ENCODE measurements around the gene ABCF3.

ABCF3 gene

DNA sequence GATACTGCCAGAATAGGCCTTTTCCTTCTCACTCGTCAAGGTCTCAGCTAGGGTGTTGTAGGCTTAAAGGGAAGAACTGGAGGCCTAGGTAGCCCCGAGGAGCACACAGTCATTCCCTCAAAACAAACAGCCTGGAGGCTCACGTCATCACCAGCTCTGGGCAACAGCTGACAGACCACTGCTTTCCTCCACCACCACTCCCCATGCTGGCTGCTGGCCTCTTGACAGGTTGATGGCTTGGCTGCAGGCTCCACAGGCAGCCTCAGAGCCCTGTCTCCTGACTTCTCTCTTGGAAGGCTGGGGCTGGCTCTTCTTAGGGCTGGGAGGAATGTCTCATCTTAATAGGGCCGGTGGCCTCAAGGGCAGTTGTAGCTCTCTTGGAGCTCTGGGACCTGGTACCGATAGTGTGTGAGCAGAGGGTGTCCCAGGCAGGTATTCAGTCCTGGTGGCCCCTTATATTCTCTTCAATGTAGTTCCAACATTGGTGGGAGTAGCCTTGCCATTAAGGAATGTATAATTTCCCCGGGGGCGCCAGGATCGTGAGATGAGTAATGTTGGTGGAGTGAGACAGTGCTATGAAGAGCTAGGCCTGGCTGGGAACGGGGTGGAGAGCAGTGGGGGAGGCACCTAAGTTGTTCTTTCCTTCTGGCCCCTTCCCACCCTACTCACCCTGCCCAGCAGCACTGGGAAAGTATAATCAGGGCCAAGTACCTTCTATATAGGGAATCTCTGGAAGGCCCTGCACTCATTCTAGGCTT, 17.5 kb upstream of the ABCF3 start:
- no peak for DNase-seq

DNA sequence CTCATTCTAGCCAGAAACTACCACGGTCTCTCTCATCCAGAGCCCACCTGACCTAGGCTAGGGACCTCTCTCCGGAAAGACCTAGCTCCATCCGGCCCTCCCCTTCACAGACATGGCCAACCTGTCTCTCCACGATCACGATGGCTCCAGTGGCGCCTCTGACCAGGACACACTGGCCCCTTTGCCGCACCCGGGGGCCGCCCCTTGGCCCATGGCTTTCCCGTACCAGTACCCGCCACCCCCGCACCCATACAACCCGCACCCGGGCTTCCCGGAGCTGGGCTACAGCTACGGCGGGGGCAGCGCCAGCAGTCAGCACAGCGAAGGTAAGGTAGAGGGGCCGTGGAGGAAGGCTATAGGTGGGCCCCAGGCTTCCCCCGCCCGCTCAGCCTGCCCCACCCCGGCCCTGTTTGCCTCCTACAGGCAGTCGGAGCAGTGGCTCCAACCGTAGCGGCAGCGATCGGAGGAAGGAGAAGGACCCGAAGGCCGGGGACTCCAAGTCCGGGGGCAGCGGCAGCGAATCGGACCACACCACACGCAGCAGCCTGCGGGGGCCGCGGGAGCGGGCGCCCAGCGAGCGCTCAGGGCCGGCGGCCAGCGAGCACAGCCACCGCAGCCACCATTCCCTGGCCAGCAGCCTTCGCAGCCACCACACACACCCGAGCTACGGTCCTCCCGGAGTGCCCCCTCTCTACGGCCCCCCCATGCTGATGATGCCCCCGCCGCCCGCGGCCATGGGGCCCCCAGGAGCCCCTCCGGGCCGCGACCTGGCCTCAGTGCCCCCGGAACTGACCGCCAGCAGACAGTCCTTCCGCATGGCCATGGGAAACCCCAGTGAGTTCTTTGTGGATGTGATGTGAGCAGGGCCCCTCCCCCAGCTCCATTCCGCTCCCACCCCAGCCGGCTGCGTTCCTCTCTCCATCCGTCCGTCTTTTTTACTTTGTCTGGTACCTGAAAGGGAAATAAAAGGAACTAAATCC, 15.8 kb upstream of the ABCF3 start:
- no peak for DNase-seq

DNA sequence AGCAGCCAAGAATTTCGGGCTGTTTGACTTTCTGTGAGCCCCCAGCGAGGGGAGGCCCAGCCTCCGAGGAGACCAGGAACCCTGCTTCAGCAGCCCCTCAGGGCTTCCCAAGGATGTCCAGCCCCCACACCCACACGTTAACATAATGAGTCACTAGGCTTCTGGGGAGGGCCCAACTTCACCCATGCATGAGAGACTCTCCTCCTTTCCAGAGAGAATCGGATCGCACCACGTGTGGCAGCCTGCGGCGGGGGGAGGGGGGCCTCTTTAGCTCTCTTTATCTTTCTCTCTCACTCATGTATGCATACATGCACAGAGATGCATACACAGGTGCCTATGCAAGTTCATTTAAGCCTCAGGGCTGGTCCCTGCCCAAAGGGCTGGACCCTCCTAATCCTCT, 14.4 kb upstream of the ABCF3 start:
- no peak for DNase-seq

DNA sequence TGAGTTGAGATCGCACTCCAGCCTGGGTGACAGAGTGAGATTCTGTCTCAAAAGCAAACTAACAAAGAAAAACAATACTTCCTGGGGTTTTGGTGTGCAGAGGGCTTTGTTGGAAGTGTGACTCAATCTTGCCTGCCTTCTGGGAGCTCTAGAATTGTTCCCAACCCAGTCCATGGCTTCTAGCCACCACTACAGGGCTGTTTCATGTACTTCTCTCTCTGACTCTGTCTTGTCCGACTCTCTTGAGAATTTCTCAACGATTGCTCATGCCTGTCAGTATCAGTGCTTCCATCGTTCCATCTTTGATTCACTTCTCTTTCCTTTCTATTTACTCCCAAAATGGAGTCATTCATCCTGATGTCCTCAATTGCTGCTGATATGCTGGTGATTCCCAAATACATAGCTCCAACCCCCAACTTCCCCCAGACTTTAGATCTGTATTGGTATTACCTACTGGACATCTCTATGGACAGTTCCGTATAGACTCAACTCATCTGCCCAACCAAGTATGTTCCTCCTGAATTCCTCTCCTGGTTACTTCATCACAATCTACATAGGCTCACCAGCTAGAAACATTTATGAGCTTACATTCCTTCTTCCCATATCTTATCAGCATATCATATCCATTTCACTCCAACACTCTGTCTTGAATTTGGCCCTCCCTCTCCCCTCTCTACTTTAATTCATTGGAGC, 13.2 kb upstream of the ABCF3 start:
- no peak for DNase-seq

DNA sequence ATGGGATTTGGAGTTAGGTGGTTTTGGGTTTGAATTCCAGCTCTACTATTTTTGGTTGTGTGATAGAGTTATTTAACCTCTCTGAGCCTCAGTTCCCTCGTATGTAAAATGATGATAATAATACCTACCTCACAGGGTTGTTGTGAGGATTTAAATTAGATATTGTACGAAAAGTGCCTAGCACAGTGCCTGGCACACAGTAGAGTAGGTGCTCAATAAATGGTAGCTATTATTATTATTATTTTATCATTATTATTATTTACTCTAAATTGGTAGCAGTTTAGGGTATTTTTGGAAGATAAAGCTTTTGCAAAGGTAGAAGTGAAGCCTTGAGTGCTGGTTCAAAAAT, 12.7 kb upstream of the ABCF3 start:
- DNase-seq: no peak

DNA sequence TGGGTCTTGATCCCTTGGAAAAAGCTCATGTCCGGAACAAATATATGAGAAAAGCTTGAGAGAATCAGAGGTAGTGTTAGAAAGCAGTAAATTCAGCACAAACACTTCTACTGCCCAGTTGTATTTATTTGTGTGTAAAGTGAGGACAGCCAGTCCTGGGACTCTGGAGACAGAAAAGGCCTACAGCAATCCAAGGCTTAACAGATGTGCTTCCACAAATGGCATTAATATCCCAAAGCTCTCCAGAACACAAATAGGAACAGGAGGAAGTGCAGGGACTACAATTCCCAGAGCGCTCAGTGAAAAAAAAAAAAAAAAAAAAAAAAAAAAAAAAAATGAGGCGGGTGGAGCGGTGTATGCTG, 11.7 kb upstream of the ABCF3 start:
- no peak for DNase-seq

DNA sequence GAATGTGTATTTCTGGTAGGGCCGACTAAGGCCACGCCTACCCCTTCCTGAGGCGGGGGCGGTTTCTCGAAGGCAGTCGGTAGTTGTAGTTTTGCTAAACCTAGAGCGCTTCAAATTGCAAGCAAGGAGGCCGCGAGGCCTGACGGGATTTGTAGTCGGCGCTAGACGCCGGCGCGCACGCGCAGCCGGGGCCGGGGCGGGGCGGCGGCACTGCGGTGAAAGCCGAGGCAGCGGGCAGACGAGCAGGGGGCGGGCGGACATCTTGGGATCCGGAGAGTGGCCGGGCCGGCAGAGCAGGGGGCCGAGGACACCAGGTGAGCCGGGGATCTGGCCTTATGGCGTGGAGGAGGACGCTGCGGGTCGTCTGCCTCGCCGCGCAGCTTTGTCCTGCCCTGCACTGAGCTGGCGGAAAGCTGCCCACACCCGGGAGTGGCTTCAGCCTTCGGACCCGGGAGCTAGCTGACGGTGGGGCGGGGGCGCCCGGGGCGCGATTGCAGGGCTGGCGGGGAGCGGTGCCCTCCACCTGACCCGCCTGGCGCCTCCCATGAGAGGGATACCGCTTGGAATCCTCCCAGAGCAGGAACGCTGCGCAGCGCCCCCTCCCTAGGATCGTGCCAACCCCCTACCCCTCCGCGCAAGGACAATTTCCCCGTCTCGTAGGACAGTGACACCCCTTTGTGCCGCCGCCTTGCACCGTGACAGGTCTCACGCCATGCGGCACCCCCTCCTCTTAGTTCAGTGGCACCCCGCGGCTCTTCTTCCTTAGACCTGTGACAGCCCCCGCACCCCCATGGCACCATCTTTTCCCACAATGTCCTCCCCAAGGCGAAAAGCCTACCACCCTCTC, 11.1 kb upstream of the ABCF3 start, which contains the start of gene AP2M1:
TSS of gene AP2M1 (plus strand) at position 210 of the 847 bp plus-strand sequence. CDS start 2,139 bp downstream, outside the sequence.
- peak; percentile 99 to 100 for DNase-seq

DNA sequence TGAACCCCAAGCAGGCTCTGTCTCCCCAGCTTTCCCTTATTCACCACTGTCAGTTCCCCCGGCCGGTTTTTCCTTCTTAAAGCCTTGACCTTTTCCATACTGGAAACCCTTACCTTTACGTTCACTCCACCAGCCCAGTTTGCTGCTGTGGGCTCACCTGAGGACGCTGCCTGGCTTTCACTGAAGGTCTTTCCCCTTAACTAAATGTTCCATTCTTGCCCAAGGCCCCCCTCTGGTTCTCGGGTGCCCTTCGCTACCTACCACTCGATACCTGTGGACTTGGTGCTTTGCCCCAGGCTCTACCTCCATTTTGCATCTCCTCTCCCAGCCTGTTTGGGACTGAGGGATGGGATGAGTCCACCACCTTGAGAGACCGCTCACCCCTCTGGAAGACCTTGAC, 10.5 kb upstream of the ABCF3 start:
- DNase-seq: no peak

DNA sequence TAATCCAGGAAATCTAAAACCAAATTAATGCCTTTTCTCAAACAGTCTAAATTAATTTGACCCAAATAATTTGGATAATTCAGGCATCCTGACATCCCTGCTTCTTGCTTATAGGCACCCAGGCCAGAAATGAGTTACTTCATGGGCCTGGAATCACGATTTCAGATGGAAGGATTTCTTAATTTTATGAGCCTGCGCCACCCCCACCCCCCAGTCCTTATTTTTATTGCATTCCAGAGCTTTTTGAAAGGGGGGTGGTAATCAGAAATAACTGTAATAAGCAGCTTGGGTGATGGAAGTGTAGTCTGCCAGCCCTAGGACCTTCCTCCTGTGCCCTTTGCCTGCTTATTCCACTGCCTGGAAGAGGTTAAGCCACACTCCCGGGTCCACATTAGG, 10.0 kb upstream of the ABCF3 start:
- no peak for DNase-seq

DNA sequence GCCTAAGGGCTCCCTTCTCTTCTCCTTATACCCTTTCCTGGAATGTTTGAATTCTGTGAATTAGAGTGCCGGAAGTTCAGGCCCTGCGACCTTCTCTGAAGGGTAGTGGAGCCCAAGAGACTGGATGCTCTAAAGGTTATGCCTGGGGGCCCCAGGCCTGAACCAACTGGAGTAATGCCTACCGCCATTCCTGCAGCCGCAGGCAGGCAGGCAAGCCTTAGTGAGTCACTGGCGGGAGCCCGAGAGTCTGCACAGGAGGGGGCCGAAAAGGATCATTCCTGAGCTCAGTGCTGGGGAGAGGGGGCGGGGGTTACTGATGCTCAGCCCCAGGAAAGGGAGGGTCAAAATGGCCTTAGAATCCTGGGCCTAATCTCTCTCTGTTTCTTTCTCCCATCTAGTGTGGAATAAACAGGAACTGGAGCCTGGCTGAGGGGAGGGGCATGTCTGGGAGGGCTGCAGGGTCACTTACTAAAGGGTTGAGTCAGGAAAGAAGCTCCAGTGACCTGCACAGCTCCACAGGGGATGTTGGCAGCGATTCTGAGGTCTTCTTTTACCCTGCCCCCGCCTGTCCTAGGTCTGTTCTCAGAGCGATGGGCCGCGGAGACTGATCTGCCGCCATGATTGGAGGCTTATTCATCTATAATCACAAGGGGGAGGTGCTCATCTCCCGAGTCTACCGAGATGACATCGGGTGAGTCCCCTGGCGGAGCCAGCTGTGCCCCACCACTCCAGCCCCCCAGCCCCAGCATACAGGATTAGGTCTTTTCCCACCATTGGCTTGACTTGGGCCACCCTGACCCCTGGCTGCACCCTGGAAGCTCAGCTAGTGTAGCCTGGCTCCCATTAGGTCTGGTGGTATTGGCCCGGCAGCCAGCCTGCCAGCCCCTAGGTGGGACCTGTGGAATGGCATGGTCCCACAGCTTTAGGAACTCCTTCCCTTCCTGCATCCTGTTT, 9.3 kb upstream of the ABCF3 start:
- peak in 1 of 2 experiments; percentile 31 for DNase-seq

DNA sequence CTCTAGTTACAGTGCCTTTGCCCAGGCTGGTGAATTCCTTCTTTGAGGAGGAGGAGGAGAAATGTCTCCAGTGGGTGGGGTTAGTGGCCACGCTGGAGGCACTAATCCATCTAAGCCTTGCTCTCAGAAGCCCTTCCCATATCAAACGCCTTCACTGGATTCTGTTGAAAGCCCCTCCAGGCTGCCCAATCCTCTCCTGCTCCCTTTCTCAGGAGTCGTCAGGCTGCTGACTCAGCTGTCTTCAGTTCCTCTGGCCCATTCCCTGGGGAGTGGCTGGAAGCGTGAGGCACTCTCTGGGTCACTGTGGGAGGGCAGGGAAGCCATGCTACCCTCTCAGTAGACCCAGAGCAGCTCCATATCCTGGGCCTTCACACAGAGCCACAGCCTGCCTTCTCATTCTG, 8.7 kb upstream of the ABCF3 start:
- no peak for DNase-seq

DNA sequence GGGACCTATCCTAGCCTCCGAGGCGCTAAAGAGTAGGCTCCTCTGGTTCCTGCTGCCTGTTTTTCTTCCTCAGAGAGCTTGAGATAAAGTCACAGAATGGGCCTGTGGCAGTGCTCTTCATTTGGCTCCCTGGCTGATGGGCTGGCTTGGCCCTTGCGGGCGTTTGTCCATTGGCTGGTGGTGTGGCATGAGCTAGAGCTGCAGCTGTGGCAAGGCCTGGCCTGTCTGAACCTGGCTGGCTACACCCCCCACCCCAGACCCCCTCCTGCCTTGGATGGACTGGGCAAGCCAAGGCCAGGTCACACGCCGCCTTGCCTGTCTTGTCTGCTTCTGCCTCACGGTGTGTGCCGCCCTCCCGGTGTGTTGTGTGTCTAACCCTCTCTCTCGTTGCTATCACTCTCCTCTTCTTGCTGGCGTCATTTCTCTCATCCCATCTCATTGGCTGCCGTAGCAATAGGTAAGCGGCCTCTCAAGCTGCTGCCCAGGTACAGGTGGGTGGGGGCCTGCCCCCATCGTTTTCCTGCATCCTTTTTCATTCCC, 8.2 kb upstream of the ABCF3 start:
- DNase-seq: no peak

DNA sequence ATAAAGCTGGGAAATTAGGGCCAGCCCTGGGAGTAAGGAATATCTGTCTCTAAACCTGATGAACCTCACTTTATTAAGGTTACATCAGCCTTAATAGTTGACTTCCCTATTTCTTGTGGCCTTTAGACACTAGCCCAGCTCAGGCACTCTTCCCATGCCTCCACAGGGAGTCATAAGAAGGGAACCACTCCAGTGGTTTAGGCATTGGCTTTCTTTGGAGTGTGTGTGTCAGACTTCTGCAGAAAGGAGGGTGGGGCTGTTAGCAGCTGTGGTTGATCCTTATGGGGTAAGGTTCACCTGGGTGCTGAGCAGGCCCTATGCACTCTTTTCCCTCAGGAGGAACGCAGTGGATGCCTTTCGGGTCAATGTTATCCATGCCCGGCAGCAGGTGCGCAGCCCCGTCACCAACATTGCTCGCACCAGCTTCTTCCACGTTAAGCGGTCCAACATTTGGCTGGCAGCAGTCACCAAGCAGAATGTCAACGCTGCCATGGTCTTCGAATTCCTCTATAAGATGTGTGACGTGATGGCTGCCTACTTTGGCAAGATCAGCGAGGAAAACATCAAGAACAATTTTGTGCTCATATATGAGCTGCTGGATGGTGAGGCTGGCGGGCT, 7.4 kb upstream of the ABCF3 start:
- no peak for DNase-seq

DNA sequence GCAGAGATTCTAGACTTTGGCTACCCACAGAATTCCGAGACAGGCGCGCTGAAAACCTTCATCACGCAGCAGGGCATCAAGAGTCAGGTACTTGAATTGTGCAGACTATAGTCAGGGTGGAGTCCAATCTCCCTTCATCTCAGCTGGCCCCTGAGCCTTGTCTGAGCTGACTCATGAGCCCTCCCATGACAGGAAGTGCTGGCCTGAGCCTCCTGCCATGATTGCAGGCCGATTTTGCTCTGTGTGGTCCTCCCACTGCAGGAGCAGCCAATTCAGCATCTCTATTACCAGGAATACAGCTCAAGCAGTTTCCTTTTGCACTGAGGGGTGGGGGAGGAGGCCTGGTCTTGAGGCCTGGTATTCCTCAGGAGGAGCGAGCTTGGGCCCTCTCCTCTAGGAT, 5.8 kb upstream of the ABCF3 start:
- no peak for DNase-seq

DNA sequence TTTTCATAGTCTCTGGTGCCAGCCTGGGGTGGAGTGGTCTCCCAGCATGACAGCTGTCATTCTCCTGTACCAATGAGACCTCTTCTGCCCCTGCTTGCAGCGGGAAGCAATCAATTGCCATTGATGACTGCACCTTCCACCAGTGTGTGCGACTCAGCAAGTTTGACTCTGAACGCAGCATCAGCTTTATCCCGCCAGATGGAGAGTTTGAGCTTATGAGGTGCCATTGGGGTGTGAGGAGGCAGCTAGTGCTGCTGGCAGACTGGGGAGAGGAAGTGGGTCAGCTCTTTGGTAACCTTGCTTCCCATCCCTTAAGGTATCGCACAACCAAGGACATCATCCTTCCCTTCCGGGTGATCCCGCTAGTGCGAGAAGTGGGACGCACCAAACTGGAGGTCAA, 4.4 kb upstream of the ABCF3 start:
- no peak for DNase-seq

DNA sequence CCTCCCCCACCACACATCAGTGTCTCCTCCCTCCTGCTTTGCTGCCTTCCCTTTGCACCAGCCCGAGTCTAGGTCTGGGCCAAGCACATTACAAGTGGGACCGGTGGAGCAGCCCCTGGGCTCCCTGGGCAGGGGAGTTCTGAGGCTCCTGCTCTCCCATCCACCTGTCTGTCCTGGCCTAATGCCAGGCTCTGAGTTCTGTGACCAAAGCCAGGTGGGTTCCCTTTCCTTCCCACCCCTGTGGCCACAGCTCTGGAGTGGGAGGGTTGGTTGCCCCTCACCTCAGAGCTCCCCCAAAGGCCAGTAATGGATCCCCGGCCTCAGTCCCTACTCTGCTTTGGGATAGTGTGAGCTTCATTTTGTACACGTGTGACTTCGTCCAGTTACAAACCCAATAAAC, 2.3 kb upstream of the ABCF3 start:
- no peak for DNase-seq

DNA sequence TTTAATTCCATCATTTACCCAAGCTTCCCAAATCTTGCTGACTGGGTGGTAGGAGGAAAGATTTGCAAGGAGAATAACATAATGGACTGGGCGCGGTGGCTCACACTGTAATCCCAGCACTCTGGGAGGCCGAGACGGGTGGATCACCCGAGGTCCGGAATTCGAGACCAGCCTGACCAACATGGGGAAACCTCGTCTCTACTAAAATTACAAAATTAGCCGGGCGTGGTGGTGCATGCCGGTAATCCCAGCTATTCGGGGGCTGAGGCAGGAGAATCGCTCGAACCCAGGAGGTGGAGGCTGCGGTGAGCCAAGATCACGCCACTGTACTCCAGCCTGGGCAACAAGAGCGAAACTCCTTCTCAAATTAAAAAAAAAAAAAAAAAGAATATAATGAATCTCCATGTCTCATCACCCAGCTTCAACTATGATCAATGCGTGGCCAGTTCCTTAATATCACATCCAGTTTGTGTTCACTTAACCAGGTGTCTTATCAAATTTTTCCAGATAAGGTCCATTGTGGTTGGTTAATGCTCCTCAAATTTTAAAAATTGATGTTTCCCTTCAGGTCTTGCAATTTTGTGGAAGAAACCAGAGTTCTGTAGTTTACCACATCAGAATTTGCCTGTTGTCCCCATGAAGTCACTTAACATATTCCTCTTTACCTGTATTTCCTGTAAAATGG, 1.3 kb upstream of the ABCF3 start:
- DNase-seq: no peak

DNA sequence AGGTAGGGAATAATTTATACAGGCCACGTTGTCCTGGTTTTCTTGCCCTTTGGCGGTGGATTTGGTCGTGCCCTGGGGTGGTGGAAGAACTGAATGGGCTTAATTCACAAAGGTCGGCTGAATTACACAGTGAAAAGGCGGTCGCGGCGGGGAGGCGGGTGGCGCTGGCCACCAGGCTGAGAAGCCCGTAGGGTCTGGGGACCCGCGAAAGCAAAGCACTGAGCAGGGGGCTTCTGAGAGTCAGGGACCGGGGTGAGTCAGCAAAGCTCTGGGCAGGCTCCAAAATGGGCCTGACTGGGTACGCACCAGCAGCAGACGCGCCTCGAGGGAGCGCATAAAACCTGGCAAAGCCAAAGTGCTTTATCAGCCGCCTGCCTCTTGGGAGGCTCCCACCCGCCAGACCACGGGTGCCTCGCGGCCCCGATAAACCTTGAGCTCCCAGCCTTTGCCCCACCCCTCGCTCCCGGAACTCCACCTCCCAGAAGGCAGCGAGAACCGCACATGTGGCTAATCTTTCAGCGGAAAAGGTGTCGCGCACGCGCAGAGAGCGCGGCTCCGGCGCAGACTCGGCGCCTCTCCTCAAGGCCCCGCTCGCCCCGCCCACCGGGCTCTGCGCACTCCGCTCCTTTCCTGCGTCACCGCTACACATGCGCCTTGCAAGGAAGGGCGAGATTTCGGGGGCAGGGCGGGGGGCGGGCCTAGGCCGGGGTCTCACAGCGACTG, 377 bp upstream of the ABCF3 start:
- DNase-seq: peak; percentile 100

DNA sequence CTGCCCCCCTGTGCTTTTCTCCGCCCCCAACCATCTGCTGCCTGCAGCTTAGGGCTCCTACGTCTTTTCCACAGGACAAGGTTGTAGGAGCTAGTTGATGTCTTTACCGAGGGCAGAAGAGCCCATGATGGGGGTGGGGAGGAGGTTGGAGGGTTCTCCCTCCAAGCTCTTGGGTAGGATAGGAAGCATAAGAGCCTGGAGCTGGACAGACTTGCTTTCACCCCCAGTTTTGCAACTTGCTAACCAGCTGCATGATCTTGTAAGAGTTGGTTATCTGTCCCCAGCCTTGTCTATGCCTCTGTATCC, 856 bp downstream of the ABCF3 start:
- no peak for DNase-seq

DNA sequence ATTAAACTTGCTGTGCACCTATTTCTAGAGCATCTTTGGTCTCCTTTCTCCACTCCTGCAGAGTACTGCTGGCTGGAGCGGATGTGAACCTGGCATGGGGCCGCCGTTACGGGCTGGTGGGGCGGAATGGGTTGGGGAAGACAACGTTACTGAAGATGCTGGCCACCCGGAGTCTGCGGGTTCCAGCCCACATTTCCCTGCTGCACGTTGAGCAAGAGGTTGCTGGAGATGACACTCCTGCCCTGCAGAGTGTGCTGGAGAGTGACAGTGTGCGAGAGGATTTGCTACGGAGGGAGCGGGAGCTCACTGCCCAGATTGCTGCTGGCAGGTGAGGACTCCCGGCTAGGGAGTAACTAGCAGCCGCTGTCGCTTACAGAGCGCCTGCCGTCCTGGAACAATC, 2.1 kb downstream of the ABCF3 start:
- no peak for DNase-seq

Data from NCI-H2081 (cell line).